Upper lobe of left lung (tissue), 6 donors: ENCODE data around the gene FBXW11. TPM values are rescaled to one million over a fixed set of nuclear protein-coding genes. Genes with fewer than 3 reads are reported as not detected.

ENCODE experiments used
- ATAC-seq, 2 donors: fragments of 200-7000 bp; cut with Tn5 transposase; one replicate each; pipeline ENCODE4 v1.9.1; 2022; ENCODE audit warnings: mild to moderate bottlenecking in 2 of 2, moderate library complexity in 2 of 2; ENCODE audit not compliant: low FRiP score in 2 of 2
- DNase-seq, 2 donors: peaks; one replicate each; pipeline ENCODE4 v3.0.0-alpha.2; 2019 to 2020
- H3K27ac ChIP-seq, 4 donors: fragments of 200-600 bp; sonication (generic); one replicate each; pipeline ENCODE4 v1.5.1; 2016 to 2019
- H3K27me3 ChIP-seq, 4 donors: fragments of 200-600 bp; sonication (generic); one replicate each; pipeline ENCODE4 v1.5.1; 2017 to 2019
- H3K36me3 ChIP-seq, 4 donors: fragments of 200-600 bp; sonication (generic); one replicate each; pipeline ENCODE4 v1.5.1; 2016 to 2019
- H3K4me1 ChIP-seq, 4 donors: fragments of 200-600 bp; sonication (generic); one replicate each; pipeline ENCODE4 v1.5.1; 2018 to 2019
- H3K4me3 ChIP-seq, 4 donors: fragments of 200-600 bp; sonication (generic); one replicate each; pipeline ENCODE4 v1.5.1; 2017 to 2019; ENCODE audit warnings: mild to moderate bottlenecking in 2 of 4, moderate library complexity in 1 of 4
- H3K9me3 ChIP-seq, 4 donors: fragments of 200-600 bp; sonication (generic); one replicate each; pipeline ENCODE4 v1.5.1; 2018 to 2019
- CTCF ChIP-seq, 6 experiments: fragments of 450-650 bp in 4 of 6; fragments of 200-600 bp in 2 of 6; sonication (generic) in 2 of 6; IDR thresholded peaks; one replicate each; pipeline ENCODE4 v1.5.1; 2016 to 2019; ENCODE audit warnings: antibody characterized with exemption in 6 of 6
- EP300 ChIP-seq, 4 donors: sonication (generic); formaldehyde crosslinking; IDR thresholded peaks; one replicate each; pipeline ENCODE4 v1.5.1; 2017; ENCODE audit warnings: antibody characterized with exemption in 4 of 4, control low read depth in 2 of 4
- POLR2A ChIP-seq, 4 donors: fragments of 450-650 bp; IDR thresholded peaks; one replicate each; pipeline ENCODE4 v1.5.1; 2016 to 2017; ENCODE audit warnings: antibody characterized with exemption in 4 of 4, mild to moderate bottlenecking in 2 of 4
- POLR2AphosphoS5 ChIP-seq, 2 donors: sonication (generic); formaldehyde crosslinking; IDR thresholded peaks; one replicate each; pipeline ENCODE4 v1.5.1; 2017; ENCODE audit warnings: antibody characterized with exemption in 2 of 2
- WGBS, 2 donors: methylation state at CpG; one replicate each; pipeline ENCODE4 v1.1.5; 2017 to 2018; 5-methylcytosine and 5-hydroxymethylcytosine counted together
- total RNA-seq, 6 donors: library from RNA; depleted of rRNA in 4 of 6; stranded (reverse); fragments of >200 nt in 4 of 6; gene quantifications; one replicate each; pipeline versions ENCODE4 v1.1.0 to v1.2.1, GENCODE V29; 2016 to 2021
- donor health status: DM: no; HTN: no; CAD: no; lungs with moderate emphysema.
- donor health status: DM: no; HTN: yes; CAD: no; lungs with severe emphysema.

FBXW11 gene
- total RNA-seq, 6 donors from 2014 or later: 37.2 to 80.0 (median 48.9) TPM

GRCh38 chr5:171999100-171999499, 7.3 kb downstream of the FBXW11 start:
- Histone ChIP-seq H3K27me3 (no peaks in the 10 kb centered on the region), H3K4me3 (no peak overlapping the region), H3K9me3 (no peaks in the 10 kb centered on the region), H3K27ac (no peak overlapping the region), H3K36me3 (peaks cover 0 to 11% (median 0%) of the 10 kb centered on the region in 4 donors), H3K4me1 (peaks cover 39 to 60% (median 47%) of the 10 kb centered on the region in 4 donors)
- no peak for TF ChIP-seq POLR2A (IDR thresholded peaks at IDR 0.05)
- no peak for TF ChIP-seq EP300 (IDR thresholded peaks at IDR 0.05)
- TF ChIP-seq CTCF (IDR thresholded peaks at IDR 0.05): no peak
- no peak for TF ChIP-seq POLR2AphosphoS5 (IDR thresholded peaks at IDR 0.05)
- DNase-seq (no peak), ATAC-seq (no peak)
- 95 to 96% methylated on average over 2 of the region's 2 CpGs for WGBS, 2 donors

GRCh38 chr5:171997011-171997410, 9.4 kb downstream of the FBXW11 start:
- DNase-seq (no peak), ATAC-seq (no peak)
- Histone ChIP-seq H3K4me3 (no peak overlapping the region), H3K36me3 (peaks cover 0 to 13% (median 0%) of the 10 kb centered on the region in 4 donors), H3K27me3 (no peaks in the 10 kb centered on the region), H3K4me1 (peaks cover 22 to 44% (median 30%) of the 10 kb centered on the region in 4 donors), H3K27ac (no peak overlapping the region), H3K9me3 (no peaks in the 10 kb centered on the region)
- WGBS, 2 donors: 79 to 85% methylated on average over 3 of the region's 3 CpGs
- TF ChIP-seq POLR2AphosphoS5 (IDR thresholded peaks at IDR 0.05): no peak
- no peak for TF ChIP-seq EP300 (IDR thresholded peaks at IDR 0.05)
- no peak for TF ChIP-seq CTCF (IDR thresholded peaks at IDR 0.05)
- TF ChIP-seq POLR2A (IDR thresholded peaks at IDR 0.05): no peak

GRCh38 chr5:171992813-171993212, 13.6 kb downstream of the FBXW11 start:
- no peak overlapping the region for H3K4me3 ChIP-seq
- H3K4me1 ChIP-seq: peaks cover 12 to 51% (median 18%) of the 10 kb centered on the region in 4 donors
- no peaks in the 10 kb centered on the region for H3K27me3 ChIP-seq
- peaks cover 0 to 13% (median 0%) of the 10 kb centered on the region in 4 donors for H3K36me3 ChIP-seq
- no peaks in the 10 kb centered on the region for H3K9me3 ChIP-seq
- TF ChIP-seq CTCF (IDR thresholded peaks at IDR 0.05) (no peak), POLR2AphosphoS5 (IDR thresholded peaks at IDR 0.05) (no peak), POLR2A (IDR thresholded peaks at IDR 0.05) (no peak), EP300 (IDR thresholded peaks at IDR 0.05) (no peak)
- WGBS, 2 donors: 92 to 93% methylated on average over 2 of the region's 2 CpGs
- no peak for ATAC-seq
- DNase-seq: no peak
- no peak overlapping the region for H3K27ac ChIP-seq

GRCh38 chr5:171992305-171992704, 14.1 kb downstream of the FBXW11 start:
- Histone ChIP-seq H3K27me3 (no peaks in the 10 kb centered on the region), H3K4me1 (peaks cover 12 to 46% (median 18%) of the 10 kb centered on the region in 4 donors), H3K27ac (no peak overlapping the region), H3K4me3 (no peak overlapping the region), H3K9me3 (no peaks in the 10 kb centered on the region), H3K36me3 (peaks cover 0 to 13% (median 0%) of the 10 kb centered on the region in 4 donors)
- DNase-seq (no peak), ATAC-seq (no peak)
- WGBS, 2 donors: 81 to 95% methylated on average over 3 of the region's 3 CpGs
- TF ChIP-seq POLR2AphosphoS5 (IDR thresholded peaks at IDR 0.05) (no peak), POLR2A (IDR thresholded peaks at IDR 0.05) (no peak), CTCF (IDR thresholded peaks at IDR 0.05) (no peak), EP300 (IDR thresholded peaks at IDR 0.05) (no peak)

- H3K36me3 ChIP-seq: peaks cover 0 to 10% (median 0%) of the 10 kb centered on the region in 4 donors
- no peak overlapping the region for H3K27ac ChIP-seq
- no peaks in the 10 kb centered on the region for H3K9me3 ChIP-seq
- no peak overlapping the region for H3K4me3 ChIP-seq
- H3K4me1 ChIP-seq: peaks cover 12 to 40% (median 17%) of the 10 kb centered on the region in 4 donors
- TF ChIP-seq POLR2A (IDR thresholded peaks at IDR 0.05): no peak
- no peak for TF ChIP-seq POLR2AphosphoS5 (IDR thresholded peaks at IDR 0.05)
- no peak for TF ChIP-seq EP300 (IDR thresholded peaks at IDR 0.05)
- no peak for TF ChIP-seq CTCF (IDR thresholded peaks at IDR 0.05)
- no peaks in the 10 kb centered on the region for H3K27me3 ChIP-seq
- ATAC-seq: no peak
- DNase-seq: no peak
- WGBS, 2 donors: 79 to 94% methylated on average over 7 of the region's 7 CpGs
Observed at GRCh38 chr5:171990713-171991015, 15.8 kb downstream of the FBXW11 start.
